Measurements from ENCODE around the gene TAF8.

DNA sequence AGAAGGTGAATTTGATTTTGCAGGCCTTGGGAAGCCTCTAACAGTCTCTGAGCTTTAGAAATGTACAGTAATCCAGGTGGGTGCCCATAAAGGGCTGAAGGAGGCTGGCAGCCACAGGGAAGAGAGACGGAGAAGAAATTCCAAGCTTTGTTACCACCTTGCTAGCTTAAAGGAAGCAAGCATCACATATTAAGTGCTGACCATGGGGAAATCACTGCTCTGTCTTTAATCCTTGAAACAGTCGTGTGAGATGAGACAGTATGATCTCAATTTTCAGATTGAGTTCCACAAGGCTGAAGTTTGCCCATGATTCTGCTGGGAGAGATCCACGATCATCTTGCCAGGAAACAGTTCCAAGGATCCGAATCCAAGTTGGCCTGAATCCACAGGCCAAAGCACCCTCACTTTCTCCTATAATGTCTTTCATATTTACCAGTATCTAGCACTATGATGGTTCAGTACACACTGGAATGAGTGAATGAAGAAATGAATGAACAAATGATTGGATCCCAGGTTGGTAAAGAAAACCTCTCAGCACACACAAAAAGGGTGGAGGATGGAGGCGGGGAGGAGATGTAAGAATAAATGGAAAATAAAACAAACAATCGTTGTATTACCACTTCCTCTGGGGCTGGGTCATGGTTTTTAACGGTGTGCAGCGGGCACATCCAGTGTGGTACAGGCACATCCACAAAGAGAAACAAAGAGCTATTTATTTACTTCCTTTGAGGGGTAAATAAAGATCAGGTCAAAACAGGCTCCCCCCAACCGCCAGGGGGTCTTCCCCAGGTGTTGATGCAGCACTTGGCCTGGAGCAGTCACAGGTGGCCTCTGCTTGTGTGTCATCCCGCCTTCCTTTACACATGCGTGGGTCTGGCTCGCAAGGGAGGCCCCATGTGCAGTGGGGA, 28.2 kb upstream of the TAF8 start:
- TF ChIP-seq CTCF (IDR thresholded peaks at IDR 0.05) (no peak), POLR2A (IDR thresholded peaks at IDR 0.05) (no peak)
